ENCODE data around the gene SCAMP3.
"Not testable (repeated sequence)": the region's sequence is repeated elsewhere in the genome, so short reads cannot be mapped to it uniquely, and the experiment has no call there.

SCAMP3 gene

DNA sequence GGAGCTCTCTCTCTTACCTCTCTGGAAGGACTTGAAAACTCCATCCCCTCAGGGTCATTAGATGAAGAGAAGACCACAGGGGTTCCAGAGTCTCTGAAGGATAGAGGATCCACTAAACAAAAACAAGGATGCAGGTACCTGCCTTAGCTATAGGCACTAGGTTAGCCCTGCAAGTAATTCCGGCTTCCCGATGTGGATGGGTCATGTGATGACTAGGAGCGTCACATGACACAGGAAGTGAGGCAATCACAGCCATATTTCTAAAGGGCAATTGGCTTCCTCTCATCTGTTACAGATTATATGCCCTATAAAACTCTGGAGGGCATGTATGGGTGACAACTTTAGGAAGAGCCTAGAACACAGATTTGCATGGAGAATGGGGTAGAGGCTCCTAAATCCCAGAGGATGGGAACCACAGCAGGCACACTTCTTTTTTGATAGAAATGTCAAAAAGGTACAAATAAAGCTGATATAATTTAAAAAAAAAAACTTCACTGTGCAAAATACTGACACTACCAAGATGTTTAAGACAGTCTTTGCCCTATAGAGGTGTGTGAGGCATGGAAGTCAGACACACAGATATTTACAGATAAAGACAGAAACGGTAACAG, 21.0 kb downstream of the SCAMP3 start:
- Mint-ChIP-seq H3K36me3 (peaks cover 11% of the 10 kb centered on the region), H3K27me3 (no peaks in the 10 kb centered on the region), H3K9me3 (no peaks in the 10 kb centered on the region), H3K4me3 (peak overlapping the region; percentile 86), H3K4me1 (peaks cover 25% of the 10 kb centered on the region), H3K27ac (peak overlapping the region; percentile 83)
- ATAC-seq (ENCODE audit: low read depth) (peak; percentile 31), DNase-seq (ENCODE audit: low spot score in 2 of 2) (peak; percentile 42 to 51)

DNA sequence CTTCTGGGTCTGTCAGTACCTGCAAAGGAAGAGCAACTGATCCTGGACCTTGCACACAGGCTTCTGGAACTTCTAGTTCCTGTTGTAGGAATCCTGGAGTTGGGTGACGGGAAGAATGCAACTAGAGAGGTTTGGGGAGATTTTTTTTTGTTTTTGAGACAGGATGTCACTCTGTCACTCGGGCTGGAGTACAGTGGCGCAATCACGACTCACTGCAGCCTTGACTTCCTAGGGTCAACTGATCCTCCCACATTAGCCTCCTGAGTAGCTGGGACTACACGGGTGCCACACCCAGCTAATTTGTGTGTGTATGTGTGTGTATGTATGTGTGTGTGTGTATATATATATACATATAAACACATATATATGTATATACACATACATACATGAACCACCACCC, 25.7 kb downstream of the SCAMP3 start:
- ATAC-seq (ENCODE audit: low read depth): no peak
- H3K4me1 Mint-ChIP-seq: peaks cover 12% of the 10 kb centered on the region
- peaks cover 17% of the 10 kb centered on the region for H3K36me3 Mint-ChIP-seq
- no peak for DNase-seq (ENCODE audit: low spot score in 2 of 2)
- no peak overlapping the region for H3K27ac Mint-ChIP-seq
- no peaks in the 10 kb centered on the region for H3K9me3 Mint-ChIP-seq
- H3K4me3 Mint-ChIP-seq: no peak overlapping the region
- H3K27me3 Mint-ChIP-seq: no peaks in the 10 kb centered on the region

- H3K4me1 Mint-ChIP-seq; H3K4me3 Mint-ChIP-seq; H3K27ac Mint-ChIP-seq; H3K9me3 Mint-ChIP-seq; H3K27me3 Mint-ChIP-seq; ATAC-seq (ENCODE audit: low read depth); DNase-seq (ENCODE audit: low spot score in 2 of 2): not testable (repeated sequence)
- H3K36me3 Mint-ChIP-seq: peaks cover 17% of the 10 kb centered on the region
These were observed 26.8 kb downstream of the SCAMP3 start for GRCh38 chr1:155235375-155235774.

- H3K27ac Mint-ChIP-seq; H3K4me1 Mint-ChIP-seq; H3K27me3 Mint-ChIP-seq; DNase-seq (ENCODE audit: low spot score in 2 of 2); H3K9me3 Mint-ChIP-seq; ATAC-seq (ENCODE audit: low read depth); H3K4me3 Mint-ChIP-seq: not testable (repeated sequence)
- peaks cover 13% of the 10 kb centered on the region for H3K36me3 Mint-ChIP-seq
These were observed 28.7 kb downstream of the SCAMP3 start for GRCh38 chr1:155233502-155233901.

DNA sequence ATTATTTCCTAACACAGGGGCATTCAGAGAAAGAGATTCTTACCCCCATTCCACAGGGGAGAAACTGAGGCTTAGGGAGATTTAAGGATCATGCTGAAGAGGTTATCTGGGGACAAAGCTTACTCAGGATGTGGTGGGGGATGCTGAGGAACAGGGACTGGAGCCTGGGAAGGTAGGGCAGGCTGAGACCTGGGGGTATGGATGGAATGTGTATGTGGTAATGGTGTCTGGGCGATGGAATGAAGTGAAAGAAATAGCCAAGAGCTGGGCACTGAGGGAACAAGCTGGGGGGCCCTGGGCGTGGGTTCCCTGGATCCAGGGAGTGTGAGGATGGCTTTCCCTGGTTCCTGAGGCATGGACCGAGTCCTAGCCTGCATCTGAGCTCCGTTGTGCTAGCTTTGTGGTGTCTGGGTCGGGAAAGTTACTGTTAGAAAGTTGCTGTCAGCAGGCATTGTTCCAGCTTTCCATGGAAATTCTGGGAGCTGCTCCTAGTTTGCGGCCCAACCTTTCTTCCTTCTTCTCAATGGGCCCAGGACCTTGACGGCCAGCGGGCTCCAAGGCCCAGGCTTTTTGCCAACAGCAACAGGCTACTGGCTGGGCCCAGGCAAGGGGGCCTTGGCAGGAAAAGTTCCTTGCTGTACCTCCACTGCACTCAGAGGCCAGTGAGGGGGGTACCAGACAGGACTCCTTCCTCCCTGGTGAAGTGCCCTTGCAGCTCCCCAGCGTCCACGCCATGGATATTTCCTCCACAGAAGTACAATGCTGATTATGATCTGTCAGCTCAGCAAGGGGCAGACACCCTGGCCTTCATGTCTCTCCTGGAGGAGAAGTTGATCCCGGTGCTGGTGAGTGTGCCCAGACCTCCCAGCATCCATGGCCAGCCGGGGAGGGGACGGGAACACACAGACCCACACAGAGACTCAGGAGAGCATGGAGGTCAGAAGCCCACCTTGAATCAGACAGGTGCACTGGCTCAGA, 29.9 kb downstream of the SCAMP3 start:
- not testable (repeated sequence) for ATAC-seq (ENCODE audit: low read depth); H3K4me3 Mint-ChIP-seq; DNase-seq (ENCODE audit: low spot score in 2 of 2); H3K9me3 Mint-ChIP-seq; H3K27me3 Mint-ChIP-seq; H3K4me1 Mint-ChIP-seq; H3K36me3 Mint-ChIP-seq; H3K27ac Mint-ChIP-seq

DNA sequence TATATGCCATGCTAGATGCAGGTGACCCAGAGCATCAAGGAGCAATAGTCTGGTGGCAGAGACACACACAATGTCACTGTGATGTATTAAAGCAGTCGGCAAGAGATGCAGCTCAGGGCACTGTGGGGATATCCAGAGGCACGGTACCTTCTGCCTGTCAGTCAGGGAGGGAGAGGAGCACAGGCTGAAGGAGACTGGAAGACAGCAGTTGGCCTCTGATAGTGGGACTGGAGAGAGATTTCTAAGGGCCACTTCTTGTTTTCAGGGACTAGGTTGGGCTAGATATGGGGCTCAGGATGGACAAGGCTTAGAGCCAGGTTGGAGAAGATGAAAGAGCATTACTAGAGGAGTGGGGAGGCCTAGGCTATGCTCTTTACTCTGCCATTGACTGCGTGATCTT, 30.9 kb downstream of the SCAMP3 start:
- not testable (repeated sequence) for DNase-seq (ENCODE audit: low spot score in 2 of 2); H3K4me3 Mint-ChIP-seq; H3K27me3 Mint-ChIP-seq; H3K27ac Mint-ChIP-seq; H3K9me3 Mint-ChIP-seq; H3K36me3 Mint-ChIP-seq; ATAC-seq (ENCODE audit: low read depth)
- H3K4me1 Mint-ChIP-seq: peaks cover 12% of the 10 kb centered on the region

DNA sequence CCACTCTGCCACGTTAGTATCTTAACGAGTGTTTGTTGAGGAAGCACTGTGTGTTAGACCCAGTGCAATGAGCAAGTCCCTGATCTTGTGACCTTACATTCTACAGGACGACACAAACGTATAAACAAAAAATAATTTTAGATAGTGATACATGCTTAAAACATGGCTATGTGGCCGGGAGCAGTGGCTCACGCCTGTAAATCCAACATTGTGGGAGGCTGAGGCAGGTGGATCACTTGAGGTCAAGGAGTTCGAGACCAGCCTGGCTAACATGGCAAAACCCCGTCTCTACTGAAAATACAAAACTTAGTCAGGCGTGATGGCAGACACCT, 34.1 kb downstream of the SCAMP3 start:
- ATAC-seq (ENCODE audit: low read depth) (no peak), DNase-seq (ENCODE audit: low spot score in 2 of 2) (no peak)
- Mint-ChIP-seq H3K27ac (peak overlapping the region; percentile 81), H3K4me1 (peaks cover 25% of the 10 kb centered on the region), H3K9me3 (no peaks in the 10 kb centered on the region), H3K4me3 (peak overlapping the region; percentile 84), H3K27me3 (no peaks in the 10 kb centered on the region), H3K36me3 (no peaks in the 10 kb centered on the region)

DNA sequence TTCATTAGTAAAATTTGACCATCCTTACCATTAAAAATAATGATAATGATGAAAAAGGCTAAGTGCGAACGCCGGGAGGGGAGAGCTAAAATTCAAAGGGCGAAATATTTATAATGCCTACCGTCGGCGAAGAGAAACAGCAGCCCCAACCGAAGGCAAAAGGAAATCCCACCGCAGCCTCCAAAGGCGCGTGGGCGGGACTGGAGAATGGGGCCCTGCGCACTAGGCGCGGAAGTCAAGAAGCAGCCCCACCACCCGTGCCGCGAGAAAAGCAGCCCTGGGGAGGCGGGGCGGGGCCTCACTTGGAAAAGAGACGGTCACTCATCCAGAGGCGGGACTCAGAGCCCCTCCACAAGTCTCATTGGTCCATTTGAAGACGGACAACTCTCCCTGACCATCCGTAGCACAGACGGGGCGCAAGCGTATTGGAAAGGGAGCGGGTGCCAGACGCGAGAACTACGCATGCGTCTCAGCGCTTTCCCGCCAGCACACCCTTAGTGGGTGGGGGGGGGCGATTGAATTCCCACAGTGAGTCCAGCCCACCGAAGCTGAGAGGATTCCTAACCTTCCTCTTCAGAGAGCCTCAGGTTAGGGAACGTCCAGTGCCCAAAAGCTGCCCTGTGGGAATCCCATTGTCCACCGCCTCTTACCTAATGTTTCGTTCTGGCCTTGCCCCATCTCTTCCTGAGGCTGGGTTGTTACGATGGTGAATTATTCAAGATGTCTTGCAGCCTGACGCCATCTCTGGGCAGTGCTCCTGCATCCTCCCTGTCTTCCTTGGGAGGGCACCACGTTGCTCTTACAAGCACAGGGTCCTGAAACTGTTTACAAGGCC, 34.7 kb downstream of the SCAMP3 start:
- H3K4me1 Mint-ChIP-seq: peaks cover 29% of the 10 kb centered on the region
- DNase-seq (ENCODE audit: low spot score in 2 of 2) (peak; percentile 80 to 92), ATAC-seq (ENCODE audit: low read depth) (peak; percentile 88)
- H3K27ac Mint-ChIP-seq: peak overlapping the region; percentile 81
- no peaks in the 10 kb centered on the region for H3K36me3 Mint-ChIP-seq
- H3K27me3 Mint-ChIP-seq: no peaks in the 10 kb centered on the region
- peak overlapping the region; percentile 84 for H3K4me3 Mint-ChIP-seq
- H3K9me3 Mint-ChIP-seq: no peaks in the 10 kb centered on the region

- Mint-ChIP-seq H3K36me3 (no peaks in the 10 kb centered on the region), H3K4me1 (peaks cover 31% of the 10 kb centered on the region), H3K27ac (peak overlapping the region; percentile 81), H3K27me3 (no peaks in the 10 kb centered on the region), H3K9me3 (no peaks in the 10 kb centered on the region), H3K4me3 (peak overlapping the region; percentile 84)
- ATAC-seq (ENCODE audit: low read depth) (no peak), DNase-seq (ENCODE audit: low spot score in 2 of 2) (no peak)
These were observed 35.3 kb downstream of the SCAMP3 start for GRCh38 chr1:155226910-155227260.

- DNase-seq (ENCODE audit: low spot score in 2 of 2): peak; percentile 69 to 76
These were observed 35.8 kb downstream of the SCAMP3 start for GRCh38 chr1:155226188-155226909.

GRCh38 chr1:155225404-155225759, 36.8 kb downstream of the SCAMP3 start:
- not testable (repeated sequence) for ATAC-seq (ENCODE audit: low read depth); H3K4me3 Mint-ChIP-seq; H3K27me3 Mint-ChIP-seq; DNase-seq (ENCODE audit: low spot score in 2 of 2); H3K36me3 Mint-ChIP-seq; H3K9me3 Mint-ChIP-seq
- peaks cover 31% of the 10 kb centered on the region for H3K4me1 Mint-ChIP-seq
- peak overlapping the region; percentile 81 for H3K27ac Mint-ChIP-seq

More at GRCh38 chr1:155226188-155226909, 35.8 kb downstream of the SCAMP3 start:
- Mint-ChIP-seq H3K4me1 (peaks cover 31% of the 10 kb centered on the region), H3K9me3 (no peaks in the 10 kb centered on the region), H3K36me3 (no peaks in the 10 kb centered on the region), H3K27me3 (no peaks in the 10 kb centered on the region), H3K27ac (peak overlapping the region; percentile 81), H3K4me3 (peak overlapping the region; percentile 84)
- peak; percentile 47 for ATAC-seq (ENCODE audit: low read depth)

- H3K27me3 Mint-ChIP-seq: no peaks in the 10 kb centered on the region
- H3K27ac Mint-ChIP-seq: peak overlapping the region; percentile 66
- no peaks in the 10 kb centered on the region for H3K9me3 Mint-ChIP-seq
- ATAC-seq (ENCODE audit: low read depth) (no peak), DNase-seq (ENCODE audit: low spot score in 2 of 2) (no peak)
- H3K4me3 Mint-ChIP-seq: peak overlapping the region; percentile 50
- H3K4me1 Mint-ChIP-seq: peaks cover 32% of the 10 kb centered on the region
- no peaks in the 10 kb centered on the region for H3K36me3 Mint-ChIP-seq
These were observed 39.1 kb downstream of the SCAMP3 start for GRCh38 chr1:155223047-155223446.

DNA sequence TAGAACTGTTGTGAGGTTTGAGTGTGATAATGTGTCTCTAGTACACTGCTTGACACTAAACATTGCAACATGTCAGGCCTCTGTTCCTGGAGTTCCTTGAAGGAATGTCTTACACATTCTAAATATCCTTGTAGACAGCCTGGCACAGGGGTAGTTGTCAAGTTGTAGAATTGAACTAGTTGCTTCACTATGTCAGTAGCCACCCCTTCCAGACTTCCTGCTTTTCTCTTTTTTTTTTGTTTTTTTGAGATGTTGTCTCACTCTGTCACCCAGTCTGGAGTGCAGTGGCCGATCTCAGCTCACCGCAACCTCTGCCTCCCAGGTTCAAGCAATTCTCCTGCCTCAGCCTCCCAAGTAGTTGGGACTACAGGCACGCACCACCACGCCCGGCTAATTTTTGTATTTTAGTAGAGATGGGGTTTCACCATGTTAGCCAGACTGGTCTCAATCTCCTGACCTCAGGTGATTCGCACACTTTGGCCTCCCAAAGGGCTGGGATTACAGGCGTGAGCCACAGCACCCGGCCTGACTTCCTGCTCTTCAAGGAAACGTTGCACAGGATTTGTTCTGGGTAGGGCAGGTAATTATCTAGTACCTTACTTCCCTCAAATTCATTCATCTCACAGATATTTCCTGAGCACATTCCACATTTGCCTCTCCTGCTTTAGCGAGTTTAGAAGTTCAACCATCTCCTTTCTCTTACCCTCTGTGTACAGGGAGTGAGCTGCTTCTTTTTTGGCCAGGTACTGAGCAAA, 41.8 kb downstream of the SCAMP3 start:
- ATAC-seq (ENCODE audit: low read depth); H3K27ac Mint-ChIP-seq; H3K4me3 Mint-ChIP-seq; DNase-seq (ENCODE audit: low spot score in 2 of 2); H3K36me3 Mint-ChIP-seq; H3K9me3 Mint-ChIP-seq; H3K27me3 Mint-ChIP-seq: not testable (repeated sequence)
- peaks cover 20% of the 10 kb centered on the region for H3K4me1 Mint-ChIP-seq

Measured in memory B cell (primary cell).